GM12878 (cell line): ENCODE measurements around the gene GJA10. TPM values are rescaled to one million over a fixed set of nuclear protein-coding genes. Genes with fewer than 3 reads are reported as not detected.

Experiments
- BCL11A ChIP-seq: IDR thresholded peaks from 2 replicates; pipeline ENCODE4 v1.6.1; 2011; ENCODE audit warnings: low read depth, low read length
- MTA2 ChIP-seq: fragments of 450-650 bp; IDR thresholded peaks from 2 replicates; pipeline ENCODE4 v1.6.1; 2016; ENCODE audit warnings: low read depth, mild to moderate bottlenecking, moderate library complexity
- ZBTB4 ChIP-seq: fragments of 450-650 bp; formaldehyde crosslinking; IDR thresholded peaks from 2 replicates; pipeline ENCODE4 v1.4.0; 2022; ENCODE audit warnings: mild to moderate bottlenecking, moderate library complexity
- polyA plus RNA-seq, 11 experiments: library from polyadenylated mRNA; depleted of rRNA in 4 of 11; unstranded in 6 of 11; stranded (reverse) in 5 of 11; fragments of >200 nt; fragmentation: Nextera tagmentation in 4 of 11; fragmentation: Illumina TruSeq in 1 of 11; extraction: Ambion mirVana in 4 of 11; extraction: Trizol in 1 of 11; gene quantifications; 1 replicate in 1 of 11; 2 replicates in 10 of 11; pipeline versions ENCODE4 v1.2.1 to v1.2.3, GENCODE V29; 2011 to 2016; ENCODE audit warnings: inconsistent platforms in 2 of 11, missing spikeins in 2 of 11, low read depth in 1 of 11
- total RNA-seq, 4 experiments: library from RNA; depleted of rRNA in 3 of 4; stranded (reverse); fragments of >200 nt in 3 of 4; fragmentation: Illumina TruSeq in 1 of 4; extraction: Trizol in 1 of 4; gene quantifications; 2 replicates each; pipeline versions ENCODE4 v1.2.1 to v1.2.3, GENCODE V29; 2013 to 2021
- TF ChIP-seq, protein P1 (sequence below): fragments of 450-650 bp; IDR thresholded peaks from 2 replicates; pipeline ENCODE4 v1.6.1; 2017; ENCODE audit warnings: mild to moderate bottlenecking, low read depth, inconsistent platforms; ENCODE audit not compliant: poor library complexity, severe bottlenecking
- TF ChIP-seq, protein P2 (sequence below): fragments of 450-650 bp; IDR thresholded peaks from 2 replicates; pipeline ENCODE4 v1.6.1; 2017; ENCODE audit warnings: low read depth, mild to moderate bottlenecking, moderate library complexity

GJA10 gene
- total and polyA plus RNA-seq, 10 of the 15 experiments (the other 5 are each of a cell fraction or from before 2014, with no cell fraction given) = not detected

DNA sequence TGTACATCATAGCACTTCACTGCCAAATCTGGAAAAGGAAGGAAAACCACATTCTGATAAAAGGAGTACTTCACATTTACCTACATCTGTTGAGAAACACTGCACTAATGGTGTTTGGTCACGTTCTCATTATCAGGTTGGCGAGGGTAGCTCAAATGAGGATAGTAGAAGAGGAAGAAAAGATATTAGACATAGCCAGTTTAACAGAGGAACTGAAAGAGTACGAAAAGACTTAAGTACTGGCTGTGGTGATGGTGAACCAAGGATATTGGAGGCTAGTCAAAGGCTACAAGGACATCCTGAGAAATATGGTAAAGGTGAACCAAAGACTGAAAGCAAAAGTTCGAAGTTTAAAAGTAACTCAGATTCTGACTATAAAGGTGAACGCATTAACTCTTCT lies 32.0 kb upstream of the GJA10 start (continued):
- TF ChIP-seq, protein P1, sequence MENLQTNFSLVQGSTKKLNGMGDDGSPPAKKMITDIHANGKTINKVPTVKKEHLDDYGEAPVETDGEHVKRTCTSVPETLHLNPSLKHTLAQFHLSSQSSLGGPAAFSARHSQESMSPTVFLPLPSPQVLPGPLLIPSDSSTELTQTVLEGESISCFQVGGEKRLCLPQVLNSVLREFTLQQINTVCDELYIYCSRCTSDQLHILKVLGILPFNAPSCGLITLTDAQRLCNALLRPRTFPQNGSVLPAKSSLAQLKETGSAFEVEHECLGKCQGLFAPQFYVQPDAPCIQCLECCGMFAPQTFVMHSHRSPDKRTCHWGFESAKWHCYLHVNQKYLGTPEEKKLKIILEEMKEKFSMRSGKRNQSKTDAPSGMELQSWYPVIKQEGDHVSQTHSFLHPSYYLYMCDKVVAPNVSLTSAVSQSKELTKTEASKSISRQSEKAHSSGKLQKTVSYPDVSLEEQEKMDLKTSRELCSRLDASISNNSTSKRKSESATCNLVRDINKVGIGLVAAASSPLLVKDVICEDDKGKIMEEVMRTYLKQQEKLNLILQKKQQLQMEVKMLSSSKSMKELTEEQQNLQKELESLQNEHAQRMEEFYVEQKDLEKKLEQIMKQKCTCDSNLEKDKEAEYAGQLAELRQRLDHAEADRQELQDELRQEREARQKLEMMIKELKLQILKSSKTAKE = peak; percentile 30
- TF ChIP-seq BCL11A = peak; percentile 34; the same call in 1 of the 2 replicates
- peak; percentile 59; the same call in 1 of the 2 replicates for TF ChIP-seq MTA2
- no peak for TF ChIP-seq ZBTB4
- TF ChIP-seq, protein P2, sequence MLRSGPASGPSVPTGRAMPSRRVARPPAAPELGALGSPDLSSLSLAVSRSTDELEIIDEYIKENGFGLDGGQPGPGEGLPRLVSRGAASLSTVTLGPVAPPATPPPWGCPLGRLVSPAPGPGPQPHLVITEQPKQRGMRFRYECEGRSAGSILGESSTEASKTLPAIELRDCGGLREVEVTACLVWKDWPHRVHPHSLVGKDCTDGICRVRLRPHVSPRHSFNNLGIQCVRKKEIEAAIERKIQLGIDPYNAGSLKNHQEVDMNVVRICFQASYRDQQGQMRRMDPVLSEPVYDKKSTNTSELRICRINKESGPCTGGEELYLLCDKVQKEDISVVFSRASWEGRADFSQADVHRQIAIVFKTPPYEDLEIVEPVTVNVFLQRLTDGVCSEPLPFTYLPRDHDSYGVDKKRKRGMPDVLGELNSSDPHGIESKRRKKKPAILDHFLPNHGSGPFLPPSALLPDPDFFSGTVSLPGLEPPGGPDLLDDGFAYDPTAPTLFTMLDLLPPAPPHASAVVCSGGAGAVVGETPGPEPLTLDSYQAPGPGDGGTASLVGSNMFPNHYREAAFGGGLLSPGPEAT = no peak
